ENCODE results near the gene TRIM9.

TRIM9 gene

GRCh38 chr14:51035611-51036192 lies 59.2 kb downstream of the TRIM9 start:
- no peak overlapping the region for H3K27ac ChIP-seq
- TF ChIP-seq, protein P1, sequence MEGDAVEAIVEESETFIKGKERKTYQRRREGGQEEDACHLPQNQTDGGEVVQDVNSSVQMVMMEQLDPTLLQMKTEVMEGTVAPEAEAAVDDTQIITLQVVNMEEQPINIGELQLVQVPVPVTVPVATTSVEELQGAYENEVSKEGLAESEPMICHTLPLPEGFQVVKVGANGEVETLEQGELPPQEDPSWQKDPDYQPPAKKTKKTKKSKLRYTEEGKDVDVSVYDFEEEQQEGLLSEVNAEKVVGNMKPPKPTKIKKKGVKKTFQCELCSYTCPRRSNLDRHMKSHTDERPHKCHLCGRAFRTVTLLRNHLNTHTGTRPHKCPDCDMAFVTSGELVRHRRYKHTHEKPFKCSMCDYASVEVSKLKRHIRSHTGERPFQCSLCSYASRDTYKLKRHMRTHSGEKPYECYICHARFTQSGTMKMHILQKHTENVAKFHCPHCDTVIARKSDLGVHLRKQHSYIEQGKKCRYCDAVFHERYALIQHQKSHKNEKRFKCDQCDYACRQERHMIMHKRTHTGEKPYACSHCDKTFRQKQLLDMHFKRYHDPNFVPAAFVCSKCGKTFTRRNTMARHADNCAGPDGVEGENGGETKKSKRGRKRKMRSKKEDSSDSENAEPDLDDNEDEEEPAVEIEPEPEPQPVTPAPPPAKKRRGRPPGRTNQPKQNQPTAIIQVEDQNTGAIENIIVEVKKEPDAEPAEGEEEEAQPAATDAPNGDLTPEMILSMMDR (IDR thresholded peaks at IDR 0.05): no peak

GRCh38 chr14:51028851-51029754 lies 65.8 kb downstream of the TRIM9 start:
- H3K27ac ChIP-seq: no peak overlapping the region
- H3K9me3 ChIP-seq: no peaks in the 10 kb centered on the region
- H3K4me3 ChIP-seq (ENCODE audit: low read depth in 1 of 2, low read length in 1 of 2): no peak overlapping the region
- no peaks in the 10 kb centered on the region for H3K36me3 ChIP-seq
- TF ChIP-seq, protein P1 (IDR thresholded peaks at IDR 0.05): no peak
- H3K4me1 ChIP-seq (ENCODE audit: control insufficient read depth in 1 of 2, insufficient read depth in 1 of 2, low read depth in 1 of 2, low read length in 1 of 2): no peaks in the 10 kb centered on the region
- no peaks in the 10 kb centered on the region for H3K27me3 ChIP-seq

More at GRCh38 chr14:51035611-51036192, 59.2 kb downstream of the TRIM9 start:
- Histone ChIP-seq H3K4me1 (ENCODE audit: control insufficient read depth in 1 of 2, insufficient read depth in 1 of 2, low read depth in 1 of 2, low read length in 1 of 2) (peaks cover 3 to 16% of the 10 kb centered on the region in 2 experiments), H3K27me3 (no peaks in the 10 kb centered on the region), H3K36me3 (no peaks in the 10 kb centered on the region), H3K9me3 (no peaks in the 10 kb centered on the region), H3K4me3 (ENCODE audit: low read depth in 1 of 2, low read length in 1 of 2) (no peak overlapping the region)

GRCh38 chr14:51028361-51028760 lies 66.5 kb downstream of the TRIM9 start:
- TF ChIP-seq, protein P1 (IDR thresholded peaks at IDR 0.05): no peak
- H3K9me3 ChIP-seq: no peaks in the 10 kb centered on the region
- H3K27me3 ChIP-seq: no peaks in the 10 kb centered on the region
- no peaks in the 10 kb centered on the region for H3K4me1 ChIP-seq (ENCODE audit: control insufficient read depth in 1 of 2, insufficient read depth in 1 of 2, low read depth in 1 of 2, low read length in 1 of 2)
- no peak overlapping the region for H3K4me3 ChIP-seq (ENCODE audit: low read depth in 1 of 2, low read length in 1 of 2)
- no peak overlapping the region for H3K27ac ChIP-seq
- no peaks in the 10 kb centered on the region for H3K36me3 ChIP-seq

DNA sequence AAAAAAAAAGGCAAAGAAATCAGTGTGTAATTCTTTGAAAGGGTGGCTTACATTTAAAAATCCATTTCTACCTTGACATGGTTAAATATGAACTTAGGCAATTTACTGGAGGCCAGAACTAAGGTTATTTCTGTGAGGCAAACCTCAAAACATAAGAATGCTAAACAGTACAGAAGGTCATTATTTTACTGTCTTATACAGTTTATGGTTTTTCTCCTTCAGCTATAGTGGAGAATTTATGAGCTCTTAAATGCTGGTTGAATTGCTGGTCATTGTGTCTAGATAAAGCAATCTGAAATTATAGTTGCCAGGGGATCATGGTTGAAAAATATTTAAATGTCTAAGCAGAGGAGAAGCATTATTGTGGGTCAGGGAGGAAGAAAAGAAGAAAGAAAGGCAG lies 70.5 kb downstream of the TRIM9 start:
- no peaks in the 10 kb centered on the region for H3K27me3 ChIP-seq
- no peak overlapping the region for H3K27ac ChIP-seq
- TF ChIP-seq, protein P1 (IDR thresholded peaks at IDR 0.05): no peak
- no peaks in the 10 kb centered on the region for H3K9me3 ChIP-seq
- H3K36me3 ChIP-seq: no peaks in the 10 kb centered on the region
- no peaks in the 10 kb centered on the region for H3K4me1 ChIP-seq (ENCODE audit: control insufficient read depth in 1 of 2, insufficient read depth in 1 of 2, low read depth in 1 of 2, low read length in 1 of 2)
- H3K4me3 ChIP-seq (ENCODE audit: low read depth in 1 of 2, low read length in 1 of 2): no peak overlapping the region

DNA sequence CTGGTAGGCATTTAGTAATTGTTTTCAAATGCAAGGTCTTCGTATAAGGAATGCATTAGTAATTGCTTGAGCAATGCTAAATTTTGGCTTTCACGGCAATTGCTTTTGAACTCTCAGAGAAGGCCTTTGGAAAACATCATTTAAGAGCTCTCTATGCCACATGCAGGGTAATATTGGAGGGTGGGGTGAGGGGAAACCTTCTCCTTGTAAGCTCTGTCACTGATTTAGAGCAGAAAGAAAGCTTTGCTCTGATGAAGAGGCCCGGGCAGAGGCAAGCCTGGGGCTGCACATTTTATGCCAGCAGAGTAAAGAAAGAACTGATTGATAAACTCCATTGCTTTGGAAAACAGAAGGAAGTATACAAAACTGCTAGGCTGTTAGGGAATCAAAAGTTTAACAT lies 70.9 kb downstream of the TRIM9 start:
- no peaks in the 10 kb centered on the region for H3K27me3 ChIP-seq
- H3K9me3 ChIP-seq: no peaks in the 10 kb centered on the region
- H3K36me3 ChIP-seq: no peaks in the 10 kb centered on the region
- H3K4me1 ChIP-seq (ENCODE audit: control insufficient read depth in 1 of 2, insufficient read depth in 1 of 2, low read depth in 1 of 2, low read length in 1 of 2): no peaks in the 10 kb centered on the region
- TF ChIP-seq, protein P1 (IDR thresholded peaks at IDR 0.05): no peak
- H3K27ac ChIP-seq: no peak overlapping the region
- H3K4me3 ChIP-seq (ENCODE audit: low read depth in 1 of 2, low read length in 1 of 2): no peak overlapping the region

Measured in neutrophil (primary cell).